Liver (tissue), 9 donors: ENCODE measurements around the gene PNMA6F. TPM values are rescaled to one million over a fixed set of nuclear protein-coding genes. Genes with fewer than 3 reads are reported as not detected.

Source experiments
- DNase-seq: peaks from one replicate; pipeline ENCODE4 v3.0.0-alpha.2; 2017; ENCODE audit warnings: low spot score
- H3K27ac ChIP-seq, 2 donors: one replicate each; pipeline ENCODE4 v1.7.0; 2013; ENCODE audit warnings: inconsistent platforms in 2 of 2, low read length in 2 of 2, control low read depth in 1 of 2, low read depth in 1 of 2, mild to moderate bottlenecking in 1 of 2
- H3K27me3 ChIP-seq, 4 donors: one replicate each; pipeline versions ENCODE4 v1.6.1 to v1.7.0; 2013; ENCODE audit warnings: low read length in 3 of 4, inconsistent platforms in 1 of 4, mild to moderate bottlenecking in 1 of 4, moderate library complexity in 1 of 4; ENCODE audit not compliant: control insufficient read depth in 4 of 4, insufficient read depth in 4 of 4
- H3K36me3 ChIP-seq, 4 donors: one replicate each; pipeline versions ENCODE4 v1.6.1 to v1.7.0; 2013; ENCODE audit warnings: low read length in 3 of 4, mild to moderate bottlenecking in 3 of 4, low read depth in 1 of 4, moderate library complexity in 1 of 4; ENCODE audit not compliant: control insufficient read depth in 4 of 4, insufficient read depth in 3 of 4
- H3K4me1 ChIP-seq, 4 donors: one replicate each; pipeline versions ENCODE4 v1.6.1 to v1.7.0; 2013; ENCODE audit warnings: low read length in 3 of 4, mild to moderate bottlenecking in 3 of 4, moderate library complexity in 1 of 4; ENCODE audit not compliant: control insufficient read depth in 4 of 4, insufficient read depth in 4 of 4
- H3K4me3 ChIP-seq, 3 donors: one replicate each; pipeline versions ENCODE4 v1.6.1 to v1.7.0; 2013; ENCODE audit warnings: low read length in 3 of 3, control low read depth in 1 of 3, low read depth in 1 of 3, mild to moderate bottlenecking in 1 of 3
- H3K9ac ChIP-seq, 2 donors: one replicate each; pipeline ENCODE4 v1.7.0; 2013; ENCODE audit warnings: low read length in 2 of 2, mild to moderate bottlenecking in 2 of 2, moderate library complexity in 2 of 2, control low read depth in 1 of 2, low read depth in 1 of 2
- H3K9me3 ChIP-seq, 4 donors: one replicate each; pipeline versions ENCODE4 v1.6.1 to v1.7.0; 2013; ENCODE audit warnings: low read length in 3 of 4; ENCODE audit not compliant: control insufficient read depth in 4 of 4
- ATF3 ChIP-seq: IDR thresholded peaks from 2 replicates; pipeline ENCODE4 v1.6.1; 2016; ENCODE audit warnings: antibody characterized with exemption
- CTCF ChIP-seq: fragments of 150-350 bp; IDR thresholded peaks from 2 replicates; pipeline ENCODE4 v1.5.1; 2017; ENCODE audit warnings: improper control_type of control experiment, low read depth, low read length; ENCODE audit not compliant: missing input control
- EGR1 ChIP-seq, 2 donors: IDR thresholded peaks; 2 replicates each; pipeline ENCODE4 v1.6.1; 2016 to 2018; ENCODE audit warnings: antibody characterized with exemption in 2 of 2, low read depth in 2 of 2
- FOXA1 ChIP-seq: IDR thresholded peaks from 2 replicates; pipeline ENCODE4 v1.6.1; 2016; ENCODE audit warnings: antibody characterized with exemption
- FOXA2 ChIP-seq: IDR thresholded peaks from 2 replicates; pipeline ENCODE4 v1.6.1; 2016; ENCODE audit warnings: antibody characterized with exemption
- HNF4A ChIP-seq, 2 donors: conservative IDR thresholded peaks; 2 replicates each; pipeline ENCODE4 v1.6.1; 2016; ENCODE audit warnings: antibody characterized with exemption in 2 of 2, mild to moderate bottlenecking in 2 of 2
- HNF4G ChIP-seq: IDR thresholded peaks from 2 replicates; pipeline ENCODE4 v1.6.1; 2016; ENCODE audit warnings: antibody characterized with exemption
- JUND ChIP-seq, 2 donors: IDR thresholded peaks; 2 replicates each; pipeline ENCODE4 v1.6.1; 2016; ENCODE audit warnings: antibody characterized with exemption in 2 of 2
- NR2F2 ChIP-seq: IDR thresholded peaks from 2 replicates; pipeline ENCODE4 v1.6.1; 2016; ENCODE audit warnings: antibody characterized with exemption
- RAD21 ChIP-seq, 2 donors: IDR thresholded peaks; 2 replicates each; pipeline ENCODE4 v1.6.1; 2016; ENCODE audit warnings: antibody characterized with exemption in 2 of 2, mild to moderate bottlenecking in 2 of 2
- RXRA ChIP-seq, 2 donors: IDR thresholded peaks; 2 replicates each; pipeline ENCODE4 v1.6.1; 2017 to 2018; ENCODE audit warnings: antibody characterized with exemption in 2 of 2, mild to moderate bottlenecking in 1 of 2
- SP1 ChIP-seq: IDR thresholded peaks from 2 replicates; pipeline ENCODE4 v1.6.1; 2018; ENCODE audit warnings: antibody characterized with exemption, mild to moderate bottlenecking
- TAF1 ChIP-seq: conservative IDR thresholded peaks from 2 replicates; pipeline ENCODE4 v1.6.1; 2016; ENCODE audit warnings: antibody characterized with exemption, mild to moderate bottlenecking
- YY1 ChIP-seq: IDR thresholded peaks from 2 replicates; pipeline ENCODE4 v1.6.1; 2016; ENCODE audit warnings: antibody characterized with exemption, mild to moderate bottlenecking
- WGBS: extraction: QIAGEN DNeasy Blood & Tissue Kit; methylation state at CpG from one replicate; pipeline ENCODE4 v1.1.7; 2013; 5-methylcytosine and 5-hydroxymethylcytosine counted together
- polyA plus RNA-seq, 2 donors: library from polyadenylated mRNA; stranded (reverse) in 1 of 2; unstranded in 1 of 2; fragments of 200-250 nt in 1 of 2; fragments of >200 nt in 1 of 2; fragmentation: Nextera tagmentation in 1 of 2; extraction: Ambion mirVana in 1 of 2; gene quantifications; one replicate each; pipeline versions ENCODE4 v1.2.1 to v1.2.3, GENCODE V29; 2013 to 2015
- total RNA-seq, 2 donors: library from RNA; depleted of rRNA; stranded (reverse); fragments of >200 nt; gene quantifications; one replicate each; pipeline ENCODE4 v1.2.3, GENCODE V29; 2014
- TF ChIP-seq, protein P1 (sequence below): IDR thresholded peaks from 2 replicates; pipeline ENCODE4 v1.6.1; 2016; ENCODE audit warnings: antibody characterized with exemption, mild to moderate bottlenecking
- TF ChIP-seq, protein P2 (sequence below): IDR thresholded peaks from 2 replicates; pipeline ENCODE4 v1.6.1; 2016; ENCODE audit warnings: antibody characterized with exemption
- donor health status: healthy.
- donor health status: healthy.
- donor health status: healthy.
- donor health status: healthy.
- donor health status: healthy.

The PNMA6F gene
- total and polyA plus RNA-seq, 4 donors, result not detected

- TF ChIP-seq HNF4A (conservative IDR thresholded peaks at IDR 0.05) (no peak), FOXA2 (no peak)
These were observed 14.9 kb downstream of the PNMA6F start (continued) for GRCh38 chrX:153306527-153307115.

- Histone ChIP-seq H3K9me3 (no peaks in the 10 kb centered on the region), H3K27ac (no peak overlapping the region), H3K4me1 (no peaks in the 10 kb centered on the region), H3K27me3 (no peaks in the 10 kb centered on the region), H3K4me3 (no peak overlapping the region), H3K9ac (no peak overlapping the region), H3K36me3 (no peaks in the 10 kb centered on the region)
- 92% methylated on average over 3 of the region's 3 CpGs for WGBS
- DNase-seq, result no peak
- TF ChIP-seq YY1 (no peak), FOXA1 (no peak), SP1 (no peak), HNF4G (no peak), JUND (IDR thresholded peaks at IDR 0.05) (no peak), TAF1 (no peak), EGR1 (IDR thresholded peaks at IDR 0.05; ENCODE audit: low read depth in 2 of 2) (no peak), NR2F2 (no peak), RAD21 (IDR thresholded peaks at IDR 0.05) (no peak), RXRA (IDR thresholded peaks at IDR 0.05) (no peak), HNF4A (conservative IDR thresholded peaks at IDR 0.05) (no peak), ATF3 (no peak), CTCF (no peak)
- TF ChIP-seq, protein P1, sequence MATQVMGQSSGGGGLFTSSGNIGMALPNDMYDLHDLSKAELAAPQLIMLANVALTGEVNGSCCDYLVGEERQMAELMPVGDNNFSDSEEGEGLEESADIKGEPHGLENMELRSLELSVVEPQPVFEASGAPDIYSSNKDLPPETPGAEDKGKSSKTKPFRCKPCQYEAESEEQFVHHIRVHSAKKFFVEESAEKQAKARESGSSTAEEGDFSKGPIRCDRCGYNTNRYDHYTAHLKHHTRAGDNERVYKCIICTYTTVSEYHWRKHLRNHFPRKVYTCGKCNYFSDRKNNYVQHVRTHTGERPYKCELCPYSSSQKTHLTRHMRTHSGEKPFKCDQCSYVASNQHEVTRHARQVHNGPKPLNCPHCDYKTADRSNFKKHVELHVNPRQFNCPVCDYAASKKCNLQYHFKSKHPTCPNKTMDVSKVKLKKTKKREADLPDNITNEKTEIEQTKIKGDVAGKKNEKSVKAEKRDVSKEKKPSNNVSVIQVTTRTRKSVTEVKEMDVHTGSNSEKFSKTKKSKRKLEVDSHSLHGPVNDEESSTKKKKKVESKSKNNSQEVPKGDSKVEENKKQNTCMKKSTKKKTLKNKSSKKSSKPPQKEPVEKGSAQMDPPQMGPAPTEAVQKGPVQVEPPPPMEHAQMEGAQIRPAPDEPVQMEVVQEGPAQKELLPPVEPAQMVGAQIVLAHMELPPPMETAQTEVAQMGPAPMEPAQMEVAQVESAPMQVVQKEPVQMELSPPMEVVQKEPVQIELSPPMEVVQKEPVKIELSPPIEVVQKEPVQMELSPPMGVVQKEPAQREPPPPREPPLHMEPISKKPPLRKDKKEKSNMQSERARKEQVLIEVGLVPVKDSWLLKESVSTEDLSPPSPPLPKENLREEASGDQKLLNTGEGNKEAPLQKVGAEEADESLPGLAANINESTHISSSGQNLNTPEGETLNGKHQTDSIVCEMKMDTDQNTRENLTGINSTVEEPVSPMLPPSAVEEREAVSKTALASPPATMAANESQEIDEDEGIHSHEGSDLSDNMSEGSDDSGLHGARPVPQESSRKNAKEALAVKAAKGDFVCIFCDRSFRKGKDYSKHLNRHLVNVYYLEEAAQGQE, result no peak
- TF ChIP-seq, protein P2, sequence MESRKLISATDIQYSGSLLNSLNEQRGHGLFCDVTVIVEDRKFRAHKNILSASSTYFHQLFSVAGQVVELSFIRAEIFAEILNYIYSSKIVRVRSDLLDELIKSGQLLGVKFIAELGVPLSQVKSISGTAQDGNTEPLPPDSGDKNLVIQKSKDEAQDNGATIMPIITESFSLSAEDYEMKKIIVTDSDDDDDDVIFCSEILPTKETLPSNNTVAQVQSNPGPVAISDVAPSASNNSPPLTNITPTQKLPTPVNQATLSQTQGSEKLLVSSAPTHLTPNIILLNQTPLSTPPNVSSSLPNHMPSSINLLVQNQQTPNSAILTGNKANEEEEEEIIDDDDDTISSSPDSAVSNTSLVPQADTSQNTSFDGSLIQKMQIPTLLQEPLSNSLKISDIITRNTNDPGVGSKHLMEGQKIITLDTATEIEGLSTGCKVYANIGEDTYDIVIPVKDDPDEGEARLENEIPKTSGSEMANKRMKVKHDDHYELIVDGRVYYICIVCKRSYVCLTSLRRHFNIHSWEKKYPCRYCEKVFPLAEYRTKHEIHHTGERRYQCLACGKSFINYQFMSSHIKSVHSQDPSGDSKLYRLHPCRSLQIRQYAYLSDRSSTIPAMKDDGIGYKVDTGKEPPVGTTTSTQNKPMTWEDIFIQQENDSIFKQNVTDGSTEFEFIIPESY, result no peak
These were observed 15.6 kb downstream of the PNMA6F start for GRCh38 chrX:153305972-153306371.
